Measurements from ENCODE around the gene NEDD4L.
"Not testable (repeated sequence)": the region's sequence is repeated elsewhere in the genome, so short reads cannot be mapped to it uniquely, and the experiment has no call there.

NEDD4L gene

DNA sequence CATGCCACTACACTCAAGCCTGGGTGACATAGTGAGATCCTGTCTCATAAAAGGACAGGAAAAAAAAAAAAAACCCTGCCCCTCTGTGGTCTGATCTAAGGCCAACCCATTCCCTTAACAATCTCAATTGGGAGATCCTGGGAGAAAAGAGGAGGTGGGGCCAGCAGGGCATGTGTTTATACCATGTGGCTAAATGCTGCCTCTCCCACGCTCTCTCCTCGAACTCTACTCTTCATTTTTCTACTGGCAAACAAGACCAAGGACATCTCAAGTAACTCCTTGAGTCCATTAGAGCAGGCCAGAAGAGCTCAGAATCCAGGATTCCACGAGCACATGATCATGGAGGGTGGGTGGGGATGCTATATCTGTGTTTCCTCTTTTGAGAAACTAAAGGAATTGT is 16.7 kb upstream of the NEDD4L start:
- no peak for DNase-seq

- DNase-seq, result no peak
Measured at GRCh38 chr18:58028109-58028784, 15.8 kb upstream of the NEDD4L start.

DNA sequence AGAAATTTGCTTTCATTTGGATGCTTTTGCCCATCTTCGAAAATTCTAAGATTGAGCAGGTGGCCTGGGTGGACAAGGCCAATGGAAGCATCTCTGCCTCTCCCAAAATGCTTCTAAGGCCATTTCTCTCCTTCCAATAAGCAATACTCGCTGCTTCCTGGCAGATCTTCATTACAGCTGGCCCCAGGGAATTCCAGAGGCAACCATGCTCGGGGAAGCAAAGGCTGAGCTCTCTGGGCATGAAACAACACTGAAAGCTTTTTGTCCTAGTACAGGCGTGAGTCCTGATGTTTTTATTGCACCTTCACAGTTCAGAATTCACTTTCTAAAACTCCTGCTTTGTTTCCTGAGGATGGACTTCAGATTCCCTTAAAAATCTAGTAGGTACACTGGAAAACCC is 11.8 kb upstream of the NEDD4L start:
- DNase-seq, result no peak

GRCh38 chr18:58033216-58033615 is 10.8 kb upstream of the NEDD4L start:
- no peak for DNase-seq

- no peak for DNase-seq
Measured at GRCh38 chr18:58034370-58034769, 9.7 kb upstream of the NEDD4L start.

DNA sequence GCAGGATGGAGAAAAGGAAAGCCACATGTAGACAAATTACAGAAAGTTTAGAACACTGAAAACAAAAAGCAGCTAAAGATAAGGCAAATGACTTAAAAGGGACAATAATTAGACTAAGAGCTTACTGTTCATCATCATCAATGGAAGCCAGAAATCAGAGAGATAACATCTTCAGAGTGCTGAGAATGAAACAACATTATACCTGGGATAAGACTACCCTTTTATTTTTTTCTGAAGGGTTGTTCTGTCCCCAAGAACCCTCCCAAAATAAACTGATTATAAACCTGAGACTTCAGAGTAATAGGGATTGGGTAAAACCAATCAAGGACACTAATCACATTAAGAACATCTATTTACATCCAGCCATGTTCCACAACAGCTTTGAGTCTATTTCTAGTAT is 6.9 kb upstream of the NEDD4L start:
- DNase-seq, result no peak

GRCh38 chr18:58038063-58038462 is 6.0 kb upstream of the NEDD4L start:
- no peak for DNase-seq

DNA sequence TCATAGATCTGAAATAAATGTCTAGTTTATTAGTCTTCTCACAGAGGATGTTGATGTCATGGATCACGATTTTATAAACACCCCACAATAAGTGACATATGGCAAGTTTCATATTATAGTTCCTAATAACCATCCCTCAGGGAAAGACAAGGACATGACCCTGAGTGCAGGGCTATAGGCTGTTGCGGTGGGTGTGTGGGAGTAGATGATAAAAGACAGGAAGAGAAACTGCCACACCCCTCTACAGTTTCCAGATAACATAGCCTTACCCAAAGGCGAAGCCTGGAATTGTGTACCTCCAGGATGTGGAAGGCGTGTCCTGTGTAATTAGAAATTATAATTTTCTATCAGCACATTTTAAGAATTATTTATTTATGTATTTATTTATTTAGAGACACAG is 2.4 kb upstream of the NEDD4L start:
- DNase-seq, result no peak

GRCh38 chr18:58042826-58043490 is 1.1 kb upstream of the NEDD4L start:
- no peak for DNase-seq

- no peak for DNase-seq
Measured at GRCh38 chr18:58044370-58045241, 580 bp downstream of the NEDD4L start.

GRCh38 chr18:58045242-58046092 is 1.4 kb downstream of the NEDD4L start:
- DNase-seq, result no peak

DNA sequence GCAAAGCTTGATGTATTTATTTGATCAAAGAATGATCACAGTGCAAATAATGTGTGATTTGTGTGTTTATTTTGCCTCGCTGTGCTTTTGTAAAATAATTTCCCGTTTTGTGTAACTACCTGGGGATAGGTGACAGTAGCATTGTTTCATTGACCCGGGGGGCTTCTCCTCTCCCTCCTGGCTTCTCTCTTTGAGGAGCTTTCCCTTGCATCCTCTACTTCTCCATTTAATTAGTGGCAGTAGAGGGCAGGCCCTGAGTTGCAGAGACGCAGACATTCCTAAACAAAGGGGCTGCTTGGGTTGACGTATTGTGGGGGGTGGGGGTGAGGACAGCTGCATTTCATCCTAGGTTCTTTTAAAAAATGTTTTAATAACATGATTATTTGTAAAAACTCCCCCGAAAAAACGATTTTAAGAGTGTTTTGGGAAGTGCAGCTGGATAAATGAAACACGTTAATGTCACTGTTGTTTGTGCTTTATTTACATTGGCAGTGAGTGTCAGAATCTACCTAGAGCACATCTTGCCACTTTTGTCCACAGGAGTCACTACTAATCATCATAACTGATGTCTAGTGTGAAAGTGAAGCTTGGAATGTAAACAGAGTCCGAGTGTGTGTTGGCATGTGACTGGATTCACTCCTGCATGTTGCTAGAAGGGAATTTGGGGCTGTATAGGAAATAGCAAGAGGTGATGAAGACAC is 2.2 kb downstream of the NEDD4L start:
- DNase-seq, result no peak

- no peak for DNase-seq
Measured at GRCh38 chr18:58046794-58047555, 2.9 kb downstream of the NEDD4L start.

DNA sequence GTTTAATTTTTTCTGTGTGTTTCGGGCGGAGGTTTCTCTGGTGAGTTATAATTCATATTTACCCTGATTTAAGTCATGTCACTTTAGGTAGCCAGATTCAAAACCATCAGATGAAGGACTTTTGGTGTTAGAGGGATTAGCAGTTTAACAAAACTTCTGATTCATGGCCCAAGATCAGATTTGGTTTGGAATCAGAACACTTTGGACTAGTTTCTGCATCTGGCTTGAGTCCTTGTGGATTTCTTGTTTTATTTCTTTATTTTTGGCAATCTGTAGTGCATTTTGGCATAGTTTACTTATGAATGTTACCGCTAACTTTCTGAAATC is 3.5 kb downstream of the NEDD4L start:
- no peak for DNase-seq

GRCh38 chr18:58048081-58048642 is 4.1 kb downstream of the NEDD4L start:
- DNase-seq, result no peak

DNA sequence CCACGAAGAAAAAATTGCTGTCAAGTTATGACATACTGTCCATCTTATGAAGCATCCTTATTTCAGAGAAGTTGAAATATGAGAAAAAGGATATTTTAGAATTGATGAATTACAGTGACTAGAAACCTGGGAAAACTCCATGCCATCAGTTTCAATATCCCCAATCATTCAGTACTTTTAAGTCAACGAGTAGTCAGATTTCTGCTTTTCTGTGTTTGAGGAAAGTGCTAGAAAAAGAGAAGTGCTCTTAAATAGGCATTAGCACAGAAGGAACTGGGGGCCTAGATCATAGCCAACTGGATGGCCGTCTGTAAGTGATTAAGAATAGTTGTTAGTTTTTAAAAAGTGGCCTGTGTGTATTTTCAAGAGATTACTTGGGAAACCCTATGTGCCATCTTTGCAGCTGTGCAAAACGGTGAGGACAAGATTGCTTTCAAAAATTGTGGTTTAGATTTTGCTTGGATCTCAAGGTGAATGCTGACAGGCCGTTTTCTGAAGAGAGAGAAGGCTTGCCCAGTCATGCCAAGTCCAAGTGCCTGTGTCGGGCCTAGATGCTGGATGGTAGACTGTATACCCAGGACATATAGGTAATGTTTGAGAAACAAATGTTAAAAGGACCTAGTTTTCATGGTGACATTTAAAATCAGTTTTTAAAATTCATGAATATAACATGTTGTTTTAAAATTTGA is 5.1 kb downstream of the NEDD4L start:
- DNase-seq, result no peak

GRCh38 chr18:58050963-58051362 is 6.9 kb downstream of the NEDD4L start:
- DNase-seq, result not testable (repeated sequence)

GRCh38 chr18:58051765-58052460 is 7.9 kb downstream of the NEDD4L start:
- DNase-seq, result no peak

GRCh38 chr18:58052960-58053359 is 8.9 kb downstream of the NEDD4L start:
- no peak for DNase-seq
